ENCODE results near the gene UNKL. TPM values are rescaled to one million over a fixed set of nuclear protein-coding genes. Genes with fewer than 3 reads are reported as not detected.

Gene UNKL
- polyA plus RNA-seq, 6 donors from 2014 or later, result 7.2 to 25.7 (median 9.2) TPM

DNA sequence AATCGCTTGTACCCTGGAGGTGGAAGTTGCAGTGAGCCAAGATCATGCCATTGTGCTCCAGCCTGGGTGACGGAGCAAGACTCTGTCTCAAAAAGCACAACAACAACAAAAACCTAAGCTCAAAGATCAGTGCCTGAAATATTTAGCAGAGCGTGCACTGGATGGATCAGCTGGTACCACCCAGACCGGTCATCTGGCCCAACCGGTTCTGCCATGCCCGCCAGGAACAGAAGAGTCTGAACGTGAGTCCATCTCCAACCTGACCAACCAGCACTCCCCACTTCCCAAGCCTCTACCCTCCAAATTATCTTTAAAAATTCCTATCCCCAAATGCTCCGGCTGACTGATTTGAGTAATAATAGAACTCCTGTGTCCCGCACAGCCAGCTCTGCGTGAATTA is 7.6 kb upstream of the UNKL start:
- peak overlapping the region in 7 of 8 donors; percentile 56 to 96 (median 94) for H3K4me3 Mint-ChIP-seq
- ATAC-seq (ENCODE audit: low read depth in 2 of 2) (no peak), DNase-seq (no peak)
- no peaks in the 10 kb centered on the region for H3K27me3 Mint-ChIP-seq
- H3K9me3 Mint-ChIP-seq, result no peaks in the 10 kb centered on the region
- H3K36me3 Mint-ChIP-seq, result no peaks in the 10 kb centered on the region
- peaks cover 7 to 39% (median 14%) of the 10 kb centered on the region in 3 donors for H3K4me1 Mint-ChIP-seq
- H3K27ac Mint-ChIP-seq, result peak overlapping the region in 4 of 6 donors; percentile 34 to 96 (median 74)

DNA sequence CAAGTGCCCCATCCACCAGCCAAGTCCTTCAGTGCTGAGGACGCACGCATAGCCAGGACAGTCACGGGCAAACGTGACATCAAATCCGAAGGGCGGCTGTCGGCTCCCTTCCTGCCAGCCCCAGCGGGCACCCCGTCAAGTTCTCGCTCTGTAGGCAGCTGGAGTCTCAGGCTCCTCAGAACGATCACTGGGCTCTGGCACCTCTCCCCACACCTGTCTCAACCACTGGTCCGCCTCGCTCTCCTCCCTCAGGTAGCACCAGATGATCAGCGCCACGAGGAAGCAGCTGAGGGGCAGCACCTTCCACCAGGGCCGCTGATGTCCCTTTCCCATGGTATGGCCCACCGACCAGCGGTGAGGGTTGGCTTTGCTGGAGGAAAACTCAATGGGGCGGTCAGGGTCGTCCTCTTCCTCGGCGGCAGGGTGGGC is 5.6 kb upstream of the UNKL start:
- ATAC-seq (ENCODE audit: low read depth in 2 of 2) (no peak), DNase-seq (no peak)
- no peaks in the 10 kb centered on the region for H3K36me3 Mint-ChIP-seq
- H3K27me3 Mint-ChIP-seq, result no peaks in the 10 kb centered on the region
- H3K4me1 Mint-ChIP-seq, result peaks cover 7 to 43% (median 16%) of the 10 kb centered on the region in 3 donors
- H3K9me3 Mint-ChIP-seq, result no peaks in the 10 kb centered on the region
- H3K27ac Mint-ChIP-seq, result peak overlapping the region; percentile 33 to 97 (median 92)
- peak overlapping the region; percentile 90 to 96 (median 96) for H3K4me3 Mint-ChIP-seq

DNA sequence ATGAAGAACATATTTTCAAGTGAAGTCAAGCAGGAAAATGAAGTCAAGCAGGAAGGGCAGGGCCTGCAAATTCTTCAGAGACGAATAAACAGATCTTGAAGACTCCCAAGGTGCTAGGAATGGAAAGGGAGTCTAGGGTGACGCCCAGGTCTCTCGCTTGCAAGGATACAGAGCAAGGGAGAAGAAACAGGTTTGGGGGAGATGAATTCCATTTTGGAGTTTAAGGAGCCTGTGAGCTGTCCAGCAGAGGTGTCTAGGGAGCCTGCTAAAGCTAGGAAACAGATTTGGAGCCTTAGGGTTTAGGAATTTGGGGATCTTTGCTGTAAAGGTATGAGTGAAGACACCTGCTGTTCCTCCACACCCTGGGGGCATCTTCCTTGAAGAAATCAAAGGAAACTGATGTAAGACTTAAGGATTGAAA is 2.0 kb upstream of the UNKL start:
- H3K27ac Mint-ChIP-seq, result peak overlapping the region in 2 of 6 donors; percentile 72 to 90
- DNase-seq, result no peak
- ATAC-seq (ENCODE audit: low read depth in 2 of 2), result no peak
- no peaks in the 10 kb centered on the region for H3K9me3 Mint-ChIP-seq
- H3K36me3 Mint-ChIP-seq, result no peaks in the 10 kb centered on the region
- peaks cover 3 to 52% (median 13%) of the 10 kb centered on the region in 3 donors for H3K4me1 Mint-ChIP-seq
- peak overlapping the region in 4 of 8 donors; percentile 39 to 72 (median 47) for H3K4me3 Mint-ChIP-seq
- H3K27me3 Mint-ChIP-seq, result no peaks in the 10 kb centered on the region

DNA sequence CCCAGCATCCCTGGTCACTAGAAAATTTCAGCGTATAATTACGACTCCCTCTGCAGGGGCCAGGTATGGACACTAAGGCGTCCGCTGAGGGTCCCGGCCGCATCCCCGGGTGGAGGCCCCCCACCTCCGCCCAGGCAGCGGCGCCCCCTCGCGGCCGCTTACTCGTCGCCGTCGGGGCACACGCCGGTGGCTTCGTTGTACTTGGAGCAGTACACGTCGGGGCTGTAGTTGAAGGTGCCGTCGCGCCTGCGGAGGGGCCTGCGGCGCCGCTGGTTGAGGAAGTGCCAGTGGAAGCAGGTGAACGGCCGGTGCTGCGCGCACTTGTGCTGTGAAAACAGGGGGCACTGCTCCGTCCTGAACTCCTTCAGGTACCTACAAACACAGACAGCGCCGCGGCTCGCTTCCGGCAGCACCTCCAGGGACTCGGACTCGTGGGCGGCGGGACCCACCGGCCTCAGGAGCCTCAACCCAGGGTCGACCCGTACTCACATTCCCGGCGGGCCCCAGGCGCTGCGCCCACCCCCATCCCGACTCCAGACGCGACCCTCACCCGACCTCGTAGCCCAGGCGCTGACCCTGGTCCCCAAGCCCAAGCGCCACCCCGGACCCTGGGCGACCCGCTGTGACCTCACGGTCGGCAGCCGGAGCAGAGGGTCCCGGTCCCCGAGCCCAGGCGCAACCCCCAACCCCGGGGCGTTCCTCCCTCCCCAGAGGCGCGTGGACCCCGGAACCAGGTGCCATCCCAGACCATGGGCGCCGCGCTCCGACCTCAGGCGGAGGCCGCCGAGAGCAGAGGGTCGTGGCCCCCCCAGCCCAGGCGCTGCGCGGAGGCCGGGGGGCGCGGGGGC is 596 bp downstream of the UNKL start:
- Mint-ChIP-seq H3K9me3 (no peaks in the 10 kb centered on the region), H3K27ac (peak overlapping the region; percentile 82 to 97 (median 88)), H3K36me3 (no peaks in the 10 kb centered on the region), H3K27me3 (no peaks in the 10 kb centered on the region), H3K4me3 (peak overlapping the region; percentile 84 to 95 (median 88)), H3K4me1 (peaks cover 0 to 45% (median 9%) of the 10 kb centered on the region in 3 donors)
- DNase-seq (peak; percentile 60), ATAC-seq (ENCODE audit: low read depth in 2 of 2) (peak; percentile 75)

- Mint-ChIP-seq H3K4me1 (peaks cover 8 to 43% (median 16%) of the 10 kb centered on the region in 3 donors), H3K27ac (peak overlapping the region in 1 of 6 donors; percentile 73), H3K36me3 (no peaks in the 10 kb centered on the region), H3K9me3 (no peaks in the 10 kb centered on the region), H3K4me3 (peak overlapping the region; percentile 29 to 95 (median 81)), H3K27me3 (no peaks in the 10 kb centered on the region)
- ATAC-seq (ENCODE audit: low read depth in 2 of 2), result no peak
- no peak for DNase-seq
Measured at GRCh38 chr16:1412847-1413246, 1.7 kb downstream of the UNKL start.

DNA sequence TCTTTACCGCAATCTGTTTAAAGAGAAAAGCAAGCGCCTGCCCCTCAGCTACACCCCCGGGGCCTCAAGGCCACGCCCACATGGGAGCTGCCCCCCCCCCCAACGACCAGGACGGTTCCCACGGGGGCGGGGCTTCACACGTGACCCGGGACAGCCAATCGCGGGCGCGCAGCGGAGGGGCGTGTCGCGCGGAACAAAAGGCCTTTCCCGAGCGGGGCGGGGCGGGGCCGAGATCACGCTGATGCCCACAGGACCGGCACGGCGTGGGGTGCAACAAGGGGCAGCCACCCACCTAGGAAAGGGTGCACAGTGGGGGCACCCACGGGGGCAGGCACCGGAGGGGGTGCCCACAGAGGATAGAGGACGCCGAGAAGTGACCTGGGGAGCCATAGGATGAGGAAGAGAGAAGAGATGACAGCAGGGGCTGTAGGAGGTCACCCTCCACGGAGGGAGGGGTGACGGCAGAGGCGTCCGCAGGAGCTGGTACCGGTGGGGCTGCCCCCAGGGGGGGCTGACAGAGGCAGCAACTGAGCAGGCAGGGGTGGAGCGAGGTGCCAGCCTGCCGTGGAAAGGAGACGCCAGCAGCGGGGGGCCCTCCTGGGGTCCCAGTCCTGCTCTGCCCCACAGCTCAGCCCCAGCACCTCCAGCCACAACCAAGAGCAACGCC is 6.2 kb downstream of the UNKL start:
- peak; percentile 90 to 93 for ATAC-seq (ENCODE audit: low read depth in 2 of 2)
- DNase-seq, result peak; percentile 95
- H3K36me3 Mint-ChIP-seq, result no peaks in the 10 kb centered on the region
- H3K9me3 Mint-ChIP-seq, result no peaks in the 10 kb centered on the region
- H3K27ac Mint-ChIP-seq, result peak overlapping the region in 5 of 6 donors; percentile 33 to 93 (median 79)
- H3K4me3 Mint-ChIP-seq, result peak overlapping the region; percentile 62 to 88 (median 81)
- H3K4me1 Mint-ChIP-seq, result peaks cover 12 to 48% (median 42%) of the 10 kb centered on the region in 3 donors
- H3K27me3 Mint-ChIP-seq, result no peaks in the 10 kb centered on the region

DNA sequence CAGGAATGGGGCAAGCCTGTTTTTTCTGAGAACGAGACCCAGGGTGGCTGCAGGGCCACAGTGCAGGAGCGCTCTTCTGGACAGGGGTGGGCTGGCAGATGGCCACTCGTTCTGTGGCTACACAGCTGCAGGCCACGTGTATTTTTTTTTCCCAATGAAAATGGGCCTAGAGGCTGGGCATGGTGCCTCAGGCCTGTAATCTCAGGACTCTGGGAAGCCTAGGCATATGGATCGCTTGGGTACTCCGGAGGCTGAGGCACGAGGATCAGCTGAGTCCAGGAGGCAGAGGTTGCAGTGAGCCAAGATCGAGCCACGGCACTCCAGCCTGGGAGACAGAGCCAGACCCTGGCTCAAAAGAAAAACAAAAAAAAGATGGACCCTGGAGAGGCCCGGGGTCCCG is 6.8 kb downstream of the UNKL start:
- Mint-ChIP-seq H3K27me3 (no peaks in the 10 kb centered on the region), H3K27ac (peak overlapping the region in 5 of 6 donors; percentile 50 to 83 (median 79)), H3K4me3 (peak overlapping the region in 7 of 8 donors; percentile 79 to 85 (median 82)), H3K4me1 (peaks cover 14 to 44% (median 43%) of the 10 kb centered on the region in 3 donors), H3K9me3 (no peaks in the 10 kb centered on the region), H3K36me3 (no peaks in the 10 kb centered on the region)
- ATAC-seq (ENCODE audit: low read depth in 2 of 2) (no peak), DNase-seq (no peak)

DNA sequence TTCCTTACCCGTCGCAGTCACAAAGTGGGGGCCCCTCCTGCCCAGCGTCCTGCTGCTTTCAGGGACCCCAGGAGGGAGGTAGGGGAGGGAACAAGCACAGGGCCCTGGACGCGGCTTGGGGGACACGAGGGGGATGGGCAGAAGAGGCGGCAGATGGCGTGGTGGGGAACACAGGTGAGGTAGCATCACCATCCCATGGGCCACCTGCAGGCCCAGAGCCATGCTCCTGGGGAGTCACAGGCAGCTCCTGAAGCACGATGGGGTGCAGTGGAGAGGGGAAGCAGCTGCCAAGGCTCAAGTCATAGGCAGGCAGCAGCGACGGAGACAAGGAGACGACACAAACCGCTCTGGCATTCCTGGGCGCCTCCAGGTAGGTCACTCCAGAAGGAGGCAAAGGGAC is 10.8 kb downstream of the UNKL start:
- ATAC-seq (ENCODE audit: low read depth in 2 of 2) (no peak), DNase-seq (no peak)
- H3K4me1 Mint-ChIP-seq, result peaks cover 14 to 39% (median 22%) of the 10 kb centered on the region in 3 donors
- peak overlapping the region in 1 of 8 donors; percentile 74 for H3K4me3 Mint-ChIP-seq
- no peaks in the 10 kb centered on the region for H3K27me3 Mint-ChIP-seq
- H3K27ac Mint-ChIP-seq, result peak overlapping the region in 1 of 6 donors; percentile 21
- H3K9me3 Mint-ChIP-seq, result no peaks in the 10 kb centered on the region
- no peaks in the 10 kb centered on the region for H3K36me3 Mint-ChIP-seq

DNA sequence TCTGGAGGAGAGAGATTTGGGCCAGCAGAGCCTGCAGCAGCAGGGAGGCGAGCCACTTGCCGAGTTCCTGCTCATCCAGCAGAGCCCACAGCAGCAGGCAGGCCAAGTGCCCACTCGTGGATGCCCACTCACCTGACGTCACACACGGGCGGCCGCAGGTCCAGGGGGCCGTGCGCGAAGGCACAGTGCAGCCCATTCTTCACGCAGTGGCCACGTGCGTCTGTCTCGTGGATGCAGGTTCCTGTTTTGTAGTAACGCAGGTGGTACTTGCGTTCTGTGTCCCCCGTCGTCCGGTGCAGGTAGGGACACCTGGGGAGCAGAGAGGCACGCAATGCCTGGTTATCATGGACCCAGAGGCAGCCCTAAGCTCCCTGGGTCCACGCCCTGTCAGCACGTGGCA is 11.5 kb downstream of the UNKL start:
- no peak for DNase-seq
- no peaks in the 10 kb centered on the region for H3K36me3 Mint-ChIP-seq
- no peak for ATAC-seq (ENCODE audit: low read depth in 2 of 2)
- H3K27ac Mint-ChIP-seq, result peak overlapping the region in 1 of 6 donors; percentile 21
- no peaks in the 10 kb centered on the region for H3K9me3 Mint-ChIP-seq
- peaks cover 8 to 39% (median 19%) of the 10 kb centered on the region in 3 donors for H3K4me1 Mint-ChIP-seq
- no peaks in the 10 kb centered on the region for H3K27me3 Mint-ChIP-seq
- no peak overlapping the region for H3K4me3 Mint-ChIP-seq

GRCh38 chr16:1401758-1402154 is 12.7 kb downstream of the UNKL start:
- no peaks in the 10 kb centered on the region for H3K9me3 Mint-ChIP-seq
- peak overlapping the region in 1 of 8 donors; percentile 5 for H3K4me3 Mint-ChIP-seq
- H3K27me3 Mint-ChIP-seq, result no peaks in the 10 kb centered on the region
- ATAC-seq (ENCODE audit: low read depth in 2 of 2) (no peak), DNase-seq (no peak)
- H3K4me1 Mint-ChIP-seq, result peaks cover 5 to 32% (median 7%) of the 10 kb centered on the region in 3 donors
- H3K36me3 Mint-ChIP-seq, result no peaks in the 10 kb centered on the region
- H3K27ac Mint-ChIP-seq, result no peak overlapping the region

- Mint-ChIP-seq H3K27ac (no peak overlapping the region), H3K4me1 (peaks cover 5 to 28% (median 6%) of the 10 kb centered on the region in 3 donors), H3K36me3 (no peaks in the 10 kb centered on the region), H3K4me3 (no peak overlapping the region), H3K27me3 (no peaks in the 10 kb centered on the region), H3K9me3 (no peaks in the 10 kb centered on the region)
- DNase-seq, result no peak
- ATAC-seq (ENCODE audit: low read depth in 2 of 2), result no peak
Measured at GRCh38 chr16:1401061-1401757, 13.3 kb downstream of the UNKL start.

- DNase-seq (no peak), ATAC-seq (ENCODE audit: low read depth in 2 of 2) (no peak)
- peaks cover 0 to 12% (median 5%) of the 10 kb centered on the region in 3 donors for H3K4me1 Mint-ChIP-seq
- no peaks in the 10 kb centered on the region for H3K27me3 Mint-ChIP-seq
- H3K36me3 Mint-ChIP-seq, result no peaks in the 10 kb centered on the region
- peak overlapping the region in 1 of 8 donors; percentile 32 for H3K4me3 Mint-ChIP-seq
- no peak overlapping the region for H3K27ac Mint-ChIP-seq
- H3K9me3 Mint-ChIP-seq, result no peaks in the 10 kb centered on the region
Measured at GRCh38 chr16:1398826-1399581, 15.5 kb downstream of the UNKL start.

All from naive B cell (primary cell).